Measurements from ENCODE around the gene GPC6.

GPC6 gene

GRCh38 chr13:94362411-94362909 is 1135.9 kb downstream of the GPC6 start:
- in situ Hi-C loops (cut with MboI; ENCODE audit: low sequenced_read_pairs): no loop called here

- in situ Hi-C loops (cut with MboI; ENCODE audit: low sequenced_read_pairs): no loop called here
Measured at GRCh38 chr13:94366677-94367076, 1140.1 kb downstream of the GPC6 start.

GRCh38 chr13:94369972-94370436 is 1143.4 kb downstream of the GPC6 start:
- in situ Hi-C loops (cut with MboI; ENCODE audit: low sequenced_read_pairs): no loop called here

GRCh38 chr13:94371855-94372254 is 1145.2 kb downstream of the GPC6 start:
- in situ Hi-C loops (cut with MboI; ENCODE audit: low sequenced_read_pairs): no loop called here

GRCh38 chr13:94382517-94382916 is 1155.9 kb downstream of the GPC6 start:
- in situ Hi-C loops (cut with MboI; ENCODE audit: low sequenced_read_pairs): no loop called here

GRCh38 chr13:94382960-94383359 is 1156.4 kb downstream of the GPC6 start:
- in situ Hi-C loops (cut with MboI; ENCODE audit: low sequenced_read_pairs): no loop called here

- in situ Hi-C loops (cut with MboI; ENCODE audit: low sequenced_read_pairs): no loop called here
Measured at GRCh38 chr13:94384231-94384905, 1157.8 kb downstream of the GPC6 start.

GRCh38 chr13:94387047-94387446 is 1160.4 kb downstream of the GPC6 start:
- in situ Hi-C loops (cut with MboI; ENCODE audit: low sequenced_read_pairs): no loop called here

- in situ Hi-C loops (cut with MboI; ENCODE audit: low sequenced_read_pairs): no loop called here
Measured at GRCh38 chr13:94389604-94390351, 1163.2 kb downstream of the GPC6 start.

- in situ Hi-C loops (cut with MboI; ENCODE audit: low sequenced_read_pairs): no loop called here
Measured at GRCh38 chr13:94390881-94391280, 1164.3 kb downstream of the GPC6 start.

GRCh38 chr13:94394723-94395122 is 1168.1 kb downstream of the GPC6 start:
- in situ Hi-C loops (cut with MboI; ENCODE audit: low sequenced_read_pairs): no loop called here

GRCh38 chr13:94395860-94396259 is 1169.3 kb downstream of the GPC6 start:
- in situ Hi-C loops (cut with MboI; ENCODE audit: low sequenced_read_pairs): no loop called here

GRCh38 chr13:94399812-94400211 is 1173.2 kb downstream of the GPC6 start:
- in situ Hi-C loops (cut with MboI; ENCODE audit: low sequenced_read_pairs): no loop called here

GRCh38 chr13:94400874-94401273 is 1174.3 kb downstream of the GPC6 start:
- in situ Hi-C loops (cut with MboI; ENCODE audit: low sequenced_read_pairs): no loop called here

GRCh38 chr13:94408314-94409036 is 1181.9 kb downstream of the GPC6 start:
- in situ Hi-C loops (cut with MboI; ENCODE audit: low sequenced_read_pairs): no loop called here

GRCh38 chr13:94411747-94412146 is 1185.1 kb downstream of the GPC6 start:
- in situ Hi-C loops (cut with MboI; ENCODE audit: low sequenced_read_pairs): no loop called here

- in situ Hi-C loops (cut with MboI; ENCODE audit: low sequenced_read_pairs): no loop called here
Measured at GRCh38 chr13:94412870-94413597, 1186.4 kb downstream of the GPC6 start.

GRCh38 chr13:94413598-94413944 is 1187.0 kb downstream of the GPC6 start:
- in situ Hi-C loops (cut with MboI; ENCODE audit: low sequenced_read_pairs): no loop called here

GRCh38 chr13:94414141-94414540 is 1187.5 kb downstream of the GPC6 start:
- in situ Hi-C loops (cut with MboI; ENCODE audit: low sequenced_read_pairs): no loop called here

GRCh38 chr13:94414708-94415107 is 1188.1 kb downstream of the GPC6 start:
- in situ Hi-C loops (cut with MboI; ENCODE audit: low sequenced_read_pairs): no loop called here

All from HL-60/S4 treated with phorbol 12-myristate 13-acetate at 8.2 ng/mL for 4 days and 3 days (cell line).